ENCODE data around the gene CAMK1G. TPM values are rescaled to one million over a fixed set of nuclear protein-coding genes. Genes with fewer than 3 reads are reported as not detected.

Gene CAMK1G
- total RNA-seq, 1 donor from 2014 or later = 0.21 TPM

DNA sequence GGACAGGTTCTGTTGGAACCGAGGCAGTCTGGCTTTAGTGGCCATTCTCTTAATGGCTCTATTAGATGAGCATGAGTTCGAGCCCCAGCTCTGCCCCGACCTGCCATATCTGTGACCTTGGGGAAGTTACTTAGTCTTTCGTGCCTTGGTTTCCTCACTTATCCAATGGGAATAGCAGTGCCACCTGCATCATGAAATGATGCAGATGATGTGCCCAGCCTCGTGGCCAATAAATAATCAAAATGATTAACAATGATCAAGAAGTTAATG is 30.6 kb downstream of the CAMK1G start:
- Histone ChIP-seq H3K4me3 (ENCODE audit: low read depth, low read length) (no peak overlapping the region), H3K36me3 (ENCODE audit: control insufficient read depth, insufficient read depth, low read length) (no peaks in the 10 kb centered on the region), H3K27me3 (ENCODE audit: control insufficient read depth, insufficient read depth, low read length) (no peaks in the 10 kb centered on the region)
- DNase-seq (ENCODE audit: low read depth) = no peak
- TF ChIP-seq, protein P1, sequence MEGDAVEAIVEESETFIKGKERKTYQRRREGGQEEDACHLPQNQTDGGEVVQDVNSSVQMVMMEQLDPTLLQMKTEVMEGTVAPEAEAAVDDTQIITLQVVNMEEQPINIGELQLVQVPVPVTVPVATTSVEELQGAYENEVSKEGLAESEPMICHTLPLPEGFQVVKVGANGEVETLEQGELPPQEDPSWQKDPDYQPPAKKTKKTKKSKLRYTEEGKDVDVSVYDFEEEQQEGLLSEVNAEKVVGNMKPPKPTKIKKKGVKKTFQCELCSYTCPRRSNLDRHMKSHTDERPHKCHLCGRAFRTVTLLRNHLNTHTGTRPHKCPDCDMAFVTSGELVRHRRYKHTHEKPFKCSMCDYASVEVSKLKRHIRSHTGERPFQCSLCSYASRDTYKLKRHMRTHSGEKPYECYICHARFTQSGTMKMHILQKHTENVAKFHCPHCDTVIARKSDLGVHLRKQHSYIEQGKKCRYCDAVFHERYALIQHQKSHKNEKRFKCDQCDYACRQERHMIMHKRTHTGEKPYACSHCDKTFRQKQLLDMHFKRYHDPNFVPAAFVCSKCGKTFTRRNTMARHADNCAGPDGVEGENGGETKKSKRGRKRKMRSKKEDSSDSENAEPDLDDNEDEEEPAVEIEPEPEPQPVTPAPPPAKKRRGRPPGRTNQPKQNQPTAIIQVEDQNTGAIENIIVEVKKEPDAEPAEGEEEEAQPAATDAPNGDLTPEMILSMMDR (IDR thresholded peaks at IDR 0.05; ENCODE audit: insufficient read depth, low read length, poor library complexity, severe bottlenecking) = no peak

DNA sequence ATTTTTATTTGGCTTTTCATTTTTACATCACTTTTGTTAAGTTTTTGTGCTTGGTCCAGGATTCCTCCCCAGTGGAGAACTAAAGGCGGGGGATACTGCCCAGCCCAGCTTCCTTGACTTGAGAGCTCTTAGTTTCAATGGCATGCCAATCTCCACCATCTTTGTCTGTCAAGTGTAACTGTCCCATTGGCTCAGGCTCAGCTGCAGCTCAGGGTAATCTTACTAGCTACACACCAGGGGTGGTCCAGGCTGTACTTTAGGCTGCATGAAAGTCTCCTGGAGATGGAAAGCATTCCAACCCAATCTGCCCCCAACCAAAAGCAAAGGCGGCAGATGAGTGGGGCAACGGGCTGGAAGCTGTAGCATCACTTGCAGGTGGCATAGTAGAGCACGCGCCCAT is 31.4 kb downstream of the CAMK1G start:
- Histone ChIP-seq H3K4me3 (ENCODE audit: low read depth, low read length) (no peak overlapping the region), H3K27me3 (ENCODE audit: control insufficient read depth, insufficient read depth, low read length) (no peaks in the 10 kb centered on the region), H3K36me3 (ENCODE audit: control insufficient read depth, insufficient read depth, low read length) (no peaks in the 10 kb centered on the region)
- TF ChIP-seq, protein P1 (IDR thresholded peaks at IDR 0.05; ENCODE audit: insufficient read depth, low read length, poor library complexity, severe bottlenecking) = no peak
- DNase-seq (ENCODE audit: low read depth) = no peak

DNA sequence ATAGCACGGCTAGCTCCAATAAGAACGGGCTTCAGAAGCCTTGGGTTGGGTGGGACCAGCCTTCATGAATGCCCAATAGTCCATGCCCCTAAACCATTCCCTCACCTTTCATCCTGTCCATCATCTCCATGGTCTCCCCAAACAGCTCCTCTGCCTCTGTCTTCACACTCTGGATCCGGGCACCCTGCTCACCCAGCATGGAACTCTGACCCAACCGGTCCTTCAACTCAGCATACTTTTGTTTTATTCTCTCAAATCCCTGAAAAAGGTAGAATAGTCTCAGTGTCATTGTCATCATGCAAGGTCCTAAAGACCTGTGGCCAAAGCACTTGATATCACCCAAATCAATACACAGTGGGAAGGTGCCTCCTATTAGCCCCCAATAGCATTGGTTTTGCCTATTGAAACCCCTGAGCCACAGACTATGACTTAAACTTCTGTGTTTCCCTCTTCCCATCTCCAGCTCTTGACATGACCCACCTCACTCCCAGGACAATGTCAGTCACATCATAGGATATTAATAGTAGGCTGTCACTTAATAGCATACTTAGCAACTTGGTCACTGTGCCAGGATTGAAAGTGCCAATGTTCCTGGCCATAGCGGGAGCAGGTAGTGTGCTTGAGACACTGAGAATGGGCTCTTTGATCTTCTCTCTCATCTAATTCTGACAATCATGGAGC is 33.0 kb downstream of the CAMK1G start:
- DNase-seq (ENCODE audit: low read depth) = no peak
- TF ChIP-seq, protein P1 (IDR thresholded peaks at IDR 0.05; ENCODE audit: insufficient read depth, low read length, poor library complexity, severe bottlenecking) = no peak
- Histone ChIP-seq H3K36me3 (ENCODE audit: control insufficient read depth, insufficient read depth, low read length) (no peaks in the 10 kb centered on the region), H3K4me3 (ENCODE audit: low read depth, low read length) (no peak overlapping the region), H3K27me3 (ENCODE audit: control insufficient read depth, insufficient read depth, low read length) (no peaks in the 10 kb centered on the region)

DNA sequence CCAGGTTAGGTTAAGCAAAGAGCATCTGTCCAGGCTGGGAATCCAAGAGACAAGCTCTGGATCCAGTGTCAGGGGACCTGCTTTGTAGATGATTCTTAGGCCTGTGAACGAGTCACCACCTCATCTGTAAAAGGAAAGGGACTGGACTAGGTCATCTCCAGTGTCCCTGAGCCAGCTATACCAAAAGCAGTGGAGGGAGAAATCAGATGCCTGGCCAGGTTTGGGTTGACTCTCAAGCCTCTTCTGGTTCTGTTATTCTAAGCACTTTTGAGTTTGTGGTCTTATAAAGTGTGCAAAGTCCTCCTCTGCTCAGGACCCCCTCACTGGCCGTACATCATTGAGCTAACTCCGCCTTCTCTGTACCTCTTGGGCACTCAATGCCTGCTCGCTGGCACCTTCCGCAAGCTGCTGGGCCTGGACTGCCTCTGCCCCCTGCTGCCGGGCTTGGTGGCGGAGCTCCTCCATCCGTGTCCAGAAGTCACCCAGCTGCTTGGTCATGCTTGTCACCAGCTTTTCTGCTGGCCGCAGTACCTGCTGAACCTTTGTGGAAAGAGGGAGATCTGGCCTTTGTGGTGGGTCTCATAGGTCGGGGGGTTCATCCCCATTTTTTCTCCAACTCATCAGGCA is 33.6 kb downstream of the CAMK1G start:
- Histone ChIP-seq H3K27me3 (ENCODE audit: control insufficient read depth, insufficient read depth, low read length) (no peaks in the 10 kb centered on the region), H3K36me3 (ENCODE audit: control insufficient read depth, insufficient read depth, low read length) (no peaks in the 10 kb centered on the region), H3K4me3 (ENCODE audit: low read depth, low read length) (no peak overlapping the region)
- TF ChIP-seq, protein P1 (IDR thresholded peaks at IDR 0.05; ENCODE audit: insufficient read depth, low read length, poor library complexity, severe bottlenecking) = no peak
- DNase-seq (ENCODE audit: low read depth) = no peak

DNA sequence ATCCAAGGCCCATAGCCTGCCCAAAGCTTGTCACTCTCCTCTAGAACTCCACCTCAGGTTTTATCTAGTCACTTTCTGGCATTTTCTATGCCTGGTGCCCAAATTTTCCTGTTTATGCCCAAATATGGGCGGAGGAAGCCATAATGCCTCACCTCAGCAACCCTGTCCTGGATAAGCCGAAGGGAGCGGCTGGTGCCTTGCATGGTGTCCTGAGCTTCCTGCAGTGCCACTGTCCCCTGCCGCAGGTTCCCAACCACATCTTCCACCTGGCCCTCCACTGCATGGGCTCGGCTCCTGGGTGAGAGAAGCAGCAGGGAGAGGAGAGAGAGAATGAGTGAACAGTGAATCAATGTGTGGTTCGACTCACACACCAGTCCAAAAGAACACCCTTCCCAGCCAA is 34.2 kb downstream of the CAMK1G start:
- H3K36me3 ChIP-seq (ENCODE audit: control insufficient read depth, insufficient read depth, low read length) = no peaks in the 10 kb centered on the region
- H3K27me3 ChIP-seq (ENCODE audit: control insufficient read depth, insufficient read depth, low read length) = no peaks in the 10 kb centered on the region
- no peak overlapping the region for H3K4me3 ChIP-seq (ENCODE audit: low read depth, low read length)
- no peak for DNase-seq (ENCODE audit: low read depth)
- TF ChIP-seq, protein P1 (IDR thresholded peaks at IDR 0.05; ENCODE audit: insufficient read depth, low read length, poor library complexity, severe bottlenecking) = no peak

DNA sequence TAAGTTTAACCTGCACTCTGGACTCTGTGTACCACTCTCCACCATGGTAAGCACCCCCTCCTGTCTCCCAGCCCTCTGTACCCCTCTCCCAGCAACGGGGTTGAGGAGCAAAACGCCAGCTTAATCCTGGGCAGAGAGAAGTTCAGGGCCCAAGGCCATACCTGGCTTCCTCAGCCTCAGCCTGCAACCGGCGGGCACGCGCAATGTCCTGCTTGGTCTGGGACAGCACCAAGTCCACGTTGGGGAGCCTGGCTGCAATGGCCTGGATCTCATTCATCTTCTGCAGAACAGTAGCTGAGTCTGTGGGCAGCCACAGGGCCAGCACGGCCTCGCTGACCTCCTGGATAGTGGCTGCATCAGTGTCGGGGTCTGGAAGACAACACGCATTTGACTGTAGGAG is 34.8 kb downstream of the CAMK1G start:
- Histone ChIP-seq H3K36me3 (ENCODE audit: control insufficient read depth, insufficient read depth, low read length) (no peaks in the 10 kb centered on the region), H3K4me3 (ENCODE audit: low read depth, low read length) (no peak overlapping the region), H3K27me3 (ENCODE audit: control insufficient read depth, insufficient read depth, low read length) (no peaks in the 10 kb centered on the region)
- TF ChIP-seq, protein P1 (IDR thresholded peaks at IDR 0.05; ENCODE audit: insufficient read depth, low read length, poor library complexity, severe bottlenecking) = no peak
- DNase-seq (ENCODE audit: low read depth) = no peak

Data from kidney epithelial cell (primary cell).